GM18873 (cell line): ENCODE measurements around the gene SPRR5.

Experiments used
- ATAC-seq: cut with Tn5 transposase; IDR thresholded peaks from one replicate; pipeline ENCODE4 v1.9.1; 2021; ENCODE audit warnings: mild to moderate bottlenecking, moderate library complexity, moderate number of reproducible peaks; ENCODE audit not compliant: unreplicated experiment, low FRiP score

SPRR5 gene

GRCh38 chr1:152946651-152947256 lies at the start of gene SPRR5:
Gene SPRR5 (plus strand): TSS chr1:152947206. CDS start chr1:152948555, 1,349 bp downstream.
- ATAC-seq: no peak

DNA sequence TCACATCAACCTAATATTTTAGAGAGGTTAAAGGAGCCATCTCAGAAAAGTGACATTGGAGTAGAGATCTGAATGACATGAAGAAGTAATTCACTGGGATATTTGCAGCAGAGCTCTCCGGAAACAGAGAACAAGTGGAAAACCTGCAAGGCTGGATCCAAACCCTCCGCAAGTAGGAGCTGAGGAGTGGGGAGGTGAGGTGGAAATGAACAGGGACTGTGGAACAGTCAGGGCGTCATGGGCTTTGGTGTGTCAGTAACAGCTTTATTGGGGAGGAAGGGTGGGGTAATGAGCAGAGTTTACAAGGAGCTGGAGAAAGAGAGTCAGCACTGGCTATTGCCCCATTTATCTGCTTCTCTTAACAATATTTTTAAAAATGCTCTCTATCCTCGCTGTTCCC lies 48.0 kb upstream of the SPRR5 start:
- no peak for ATAC-seq

GRCh38 chr1:152899883-152900282 lies 47.1 kb upstream of the SPRR5 start:
- no peak for ATAC-seq

GRCh38 chr1:152901631-152902030 lies 45.4 kb upstream of the SPRR5 start:
- ATAC-seq: no peak

DNA sequence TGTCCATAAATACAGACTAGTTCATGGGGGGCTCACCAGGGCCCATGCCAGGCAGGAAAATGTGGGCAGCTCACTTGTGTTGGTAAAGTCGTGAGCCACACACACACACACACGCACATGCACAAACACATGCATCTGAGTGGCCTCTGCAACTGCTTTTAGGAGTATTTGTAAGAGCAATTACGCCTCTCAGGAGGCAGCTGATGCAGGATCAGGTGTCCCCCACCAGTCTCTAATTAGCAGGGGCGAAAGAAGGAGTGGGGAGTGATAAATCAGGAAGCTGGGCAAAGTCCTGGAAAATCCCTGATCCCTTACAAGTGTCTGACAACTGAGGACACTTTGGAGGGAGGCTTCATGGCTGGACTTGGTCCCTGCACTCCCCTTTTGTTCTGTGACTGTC lies 44.4 kb upstream of the SPRR5 start:
- ATAC-seq: no peak

DNA sequence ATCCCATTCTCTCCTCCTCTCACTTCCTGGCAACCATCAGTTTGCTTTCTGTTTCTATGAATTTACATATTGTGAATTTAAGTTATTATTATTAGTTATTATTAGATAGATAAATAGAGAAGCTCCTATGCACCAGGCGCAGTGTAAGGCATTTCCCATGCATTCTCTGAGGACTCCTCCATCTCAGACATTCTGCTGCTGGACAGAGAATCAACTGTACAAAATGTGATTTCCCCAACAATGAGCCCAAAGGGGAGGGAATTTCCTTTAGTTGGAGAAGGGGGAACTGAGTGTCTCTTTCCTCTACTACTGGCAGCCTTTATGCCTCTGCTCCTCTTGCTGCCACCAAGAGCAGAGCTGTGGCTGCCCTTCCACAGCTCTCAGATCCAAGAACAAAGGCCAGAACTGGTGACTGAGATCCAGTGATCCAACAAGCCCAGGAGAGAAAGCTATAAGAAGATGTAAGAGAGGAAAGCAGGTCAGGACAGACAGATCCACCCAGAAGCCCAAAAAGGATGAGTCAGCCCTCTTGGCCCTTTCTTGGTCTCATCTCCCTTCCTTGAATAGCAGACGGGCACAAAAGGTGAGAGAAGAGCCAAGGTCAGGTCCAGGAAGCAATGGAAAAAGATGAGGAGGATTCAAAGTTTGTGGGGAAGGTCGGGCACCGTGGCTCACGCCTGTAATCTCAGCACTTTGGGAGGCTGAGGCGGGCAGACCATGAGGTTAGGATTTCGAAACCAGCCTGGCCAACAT lies 42.1 kb upstream of the SPRR5 start:
- no peak for ATAC-seq

DNA sequence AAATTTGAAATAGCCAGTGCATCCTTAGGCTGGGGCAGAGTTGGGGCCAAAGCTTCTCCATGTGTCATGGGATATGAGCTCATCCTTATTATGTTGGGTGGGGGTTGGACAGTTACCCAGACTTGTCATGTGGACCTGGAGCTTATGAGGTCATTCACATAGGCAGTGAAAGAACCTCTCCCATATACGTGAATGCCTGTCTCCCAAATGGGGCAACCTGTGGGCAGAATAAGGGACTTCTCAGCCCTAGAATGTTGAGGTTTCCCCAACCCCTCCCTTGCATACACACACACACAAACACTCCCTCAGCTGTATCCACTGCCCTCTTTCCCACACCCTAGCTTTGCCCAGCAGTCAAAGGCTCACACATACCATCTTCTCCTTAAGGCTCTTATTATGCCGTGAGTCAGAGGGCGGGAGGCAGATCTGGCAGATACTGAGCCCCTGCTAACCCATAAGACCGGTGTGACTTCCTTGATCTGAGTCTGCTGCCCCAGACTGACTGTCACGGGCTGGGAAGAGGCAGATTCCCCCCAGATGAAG lies 40.9 kb upstream of the SPRR5 start:
- ATAC-seq: no peak

GRCh38 chr1:152907686-152908601 lies 39.1 kb upstream of the SPRR5 start, which contains the start of gene IVL:
Gene IVL (plus strand): TSS chr1:152908546. CDS start chr1:152909798, 1,252 bp downstream.
- no peak for ATAC-seq

DNA sequence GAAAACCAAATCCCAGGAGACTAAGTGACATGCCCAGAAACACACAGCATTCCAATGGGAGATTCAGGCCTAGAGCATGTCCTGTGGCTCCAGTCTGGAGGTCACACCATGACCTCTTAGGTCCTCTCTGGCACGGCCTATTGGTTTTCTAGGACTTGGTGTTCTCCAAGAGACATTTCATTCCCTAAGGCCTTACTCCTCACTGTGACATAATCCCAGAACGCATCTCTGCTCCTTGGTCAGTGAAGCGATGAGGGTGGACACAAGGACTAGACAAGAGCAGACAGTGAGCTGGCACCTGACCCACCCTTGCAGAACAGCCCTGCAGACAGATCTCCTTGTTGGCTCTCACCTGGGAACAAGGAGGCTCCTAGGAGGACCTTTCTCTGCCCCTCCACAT lies 37.8 kb upstream of the SPRR5 start:
- ATAC-seq: no peak

- ATAC-seq: no peak
These were observed 34.5 kb upstream of the SPRR5 start for GRCh38 chr1:152912471-152912870.

DNA sequence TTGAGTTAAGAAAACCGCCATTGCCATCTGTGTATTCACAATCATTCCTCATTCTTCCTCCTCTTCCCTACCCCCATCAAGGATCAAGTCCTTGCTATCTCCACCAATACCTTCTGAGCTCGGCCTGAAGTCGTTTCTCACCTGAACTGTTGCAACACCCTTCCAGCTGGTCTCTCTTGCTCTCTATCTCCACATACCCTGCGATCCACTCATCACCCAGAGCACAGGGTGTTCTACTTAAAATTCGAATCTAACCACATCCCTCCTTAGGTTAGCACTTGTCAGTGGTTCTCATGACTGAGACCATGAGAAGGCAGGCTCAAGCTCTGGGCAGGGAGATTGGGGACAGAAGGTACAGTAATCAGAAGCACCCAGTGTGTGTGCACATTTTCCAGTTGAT lies 34.1 kb upstream of the SPRR5 start:
- no peak for ATAC-seq

- ATAC-seq: no peak
These were observed 29.2 kb upstream of the SPRR5 start for GRCh38 chr1:152917794-152918193.

- no peak for ATAC-seq
These were observed 27.9 kb upstream of the SPRR5 start for GRCh38 chr1:152919071-152919470.

GRCh38 chr1:152924191-152924590 lies 22.8 kb upstream of the SPRR5 start:
- no peak for ATAC-seq

DNA sequence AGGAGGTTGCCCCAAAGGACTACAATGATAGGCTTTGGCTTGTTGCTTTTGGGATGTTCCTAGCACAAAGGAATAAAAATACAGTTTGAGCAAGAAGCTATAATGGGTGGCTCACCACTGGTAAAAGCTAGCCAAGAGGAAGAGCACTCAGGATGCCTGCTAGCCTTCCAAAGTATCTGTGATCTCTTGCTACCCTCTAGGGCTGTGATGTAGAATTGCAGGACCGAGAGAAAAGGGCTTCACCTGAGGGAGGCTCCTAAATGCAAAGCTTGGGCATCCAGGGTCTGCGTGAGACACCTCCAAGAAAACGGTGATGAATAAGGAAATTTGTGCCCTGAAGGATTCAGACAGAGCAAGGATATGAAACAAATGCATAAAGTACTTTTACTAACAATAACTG lies 20.9 kb upstream of the SPRR5 start:
- ATAC-seq: no peak

DNA sequence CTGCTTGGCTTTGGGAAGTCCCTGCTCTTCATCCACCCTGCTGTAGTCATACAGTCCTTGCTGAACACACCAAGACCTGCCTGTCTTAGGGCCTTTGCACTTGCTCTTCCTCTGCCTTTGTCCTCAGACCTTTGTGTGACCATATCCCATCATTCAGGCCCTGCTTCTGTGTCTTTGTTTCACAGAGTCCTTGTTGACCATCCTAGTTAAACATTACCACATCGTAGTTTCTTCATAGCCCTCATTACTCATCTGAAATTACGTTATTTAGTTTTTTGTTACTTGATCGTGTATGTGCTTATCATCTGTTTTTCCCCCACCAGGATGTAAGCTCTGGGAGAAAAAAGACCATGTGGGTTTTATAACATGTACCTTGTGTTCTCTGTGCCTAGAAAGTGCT lies 18.3 kb upstream of the SPRR5 start:
- no peak for ATAC-seq

GRCh38 chr1:152932170-152932811 lies 14.7 kb upstream of the SPRR5 start:
- ATAC-seq: no peak

DNA sequence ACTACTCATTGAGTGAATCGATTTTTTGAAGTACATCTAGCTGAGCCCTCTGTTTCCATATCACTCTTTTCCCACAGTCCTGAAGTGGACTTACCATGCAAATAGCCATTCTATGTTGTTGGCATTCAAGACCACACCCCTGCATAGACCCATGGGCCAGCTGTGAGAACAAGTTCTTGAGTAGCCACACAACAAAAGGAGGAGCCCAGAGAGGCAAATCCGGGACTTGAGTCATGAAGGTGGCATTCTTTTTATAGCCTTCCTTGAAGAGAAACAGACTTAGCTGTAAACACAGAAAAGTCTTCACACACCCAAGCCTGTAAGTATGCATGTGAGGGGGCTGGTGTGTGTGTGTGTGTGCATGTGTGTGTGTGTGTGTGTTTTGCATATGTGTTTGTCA lies 13.8 kb upstream of the SPRR5 start:
- no peak for ATAC-seq

GRCh38 chr1:152940614-152941013 lies 6.4 kb upstream of the SPRR5 start:
- no peak for ATAC-seq

- ATAC-seq: no peak
These were observed 5.8 kb upstream of the SPRR5 start for GRCh38 chr1:152941037-152941711.
